Left kidney (tissue), 8 donors: ENCODE results near the gene EXOC5. TPM values are rescaled to one million over a fixed set of nuclear protein-coding genes. Genes with fewer than 3 reads are reported as not detected.

Source experiments
- DNase-seq: peaks from one replicate; pipeline ENCODE4 v3.0.0-alpha.2; 2013
- long read RNA-seq, 8 donors: transcript quantifications; one replicate each; lab custom pipeline, GENCODE V29; 2026
- polyA plus RNA-seq: library from polyadenylated mRNA; unstranded; fragments of 120-200 nt; gene quantifications from one replicate; pipeline ENCODE4 v1.2.1, GENCODE V29; 2013; ENCODE audit not compliant: insufficient read length

EXOC5 gene
- polyA plus RNA-seq = 74.7 TPM
- long read RNA-seq, donor 1, full-length matches to known transcripts = 6 of 6 reads
- long read RNA-seq, donor 1, partial matches to known transcripts = 0 of 6 reads
- long read RNA-seq, donor 1, other reads (novel, unspliced or antisense) = 0 of 6 reads
- long read RNA-seq, donor 2, full-length matches to known transcripts = 10 of 82 reads
- long read RNA-seq, donor 2, partial matches to known transcripts = 65 of 82 reads
- long read RNA-seq, donor 2, other reads (novel, unspliced or antisense) = 7 of 82 reads
- long read RNA-seq, donor 3, full-length matches to known transcripts = 5 of 5 reads
- long read RNA-seq, donor 3, partial matches to known transcripts = 0 of 5 reads
- long read RNA-seq, donor 3, other reads (novel, unspliced or antisense) = 0 of 5 reads
- long read RNA-seq, donor 4, partial matches to known transcripts = 0 of 1 reads
- long read RNA-seq, donor 4, other reads (novel, unspliced or antisense) = 0 of 1 reads
- long read RNA-seq, donor 5, full-length matches to known transcripts = 7 of 7 reads
- long read RNA-seq, donor 5, partial matches to known transcripts = 0 of 7 reads
- long read RNA-seq, donor 5, other reads (novel, unspliced or antisense) = 0 of 7 reads
- long read RNA-seq, donor 6, full-length matches to known transcripts = 1 of 47 reads
- long read RNA-seq, donor 6, partial matches to known transcripts = 46 of 47 reads
- long read RNA-seq, donor 6, other reads (novel, unspliced or antisense) = 0 of 47 reads
- long read RNA-seq, donor 7, full-length matches to known transcripts = 7 of 135 reads
- long read RNA-seq, donor 7, partial matches to known transcripts = 113 of 135 reads
- long read RNA-seq, donor 7, other reads (novel, unspliced or antisense) = 15 of 135 reads
- long read RNA-seq, donor 8, full-length matches to known transcripts = 4 of 16 reads
- long read RNA-seq, donor 8, partial matches to known transcripts = 5 of 16 reads
- long read RNA-seq, donor 8, other reads (novel, unspliced or antisense) = 7 of 16 reads

- DNase-seq = peak; percentile 94
Measured at GRCh38 chr14:57268161-57269069, at the start of gene EXOC5, which contains the start of gene AP5M1. Gene EXOC5, minus strand, starts transcription at chr14:57268905. Its CDS starts 257 bp downstream, at chr14:57268648. Gene AP5M1, plus strand, starts transcription at chr14:57268971. Its CDS starts 344 bp downstream, at chr14:57269315.

GRCh38 chr14:57317248-57317833 lies 48.6 kb upstream of the EXOC5 start:
- peak; percentile 80 for DNase-seq

- no peak for DNase-seq
Measured at GRCh38 chr14:57314396-57315089, 45.8 kb upstream of the EXOC5 start.

- DNase-seq = no peak
Measured at GRCh38 chr14:57302883-57303282, 34.2 kb upstream of the EXOC5 start.

- no peak for DNase-seq
Measured at GRCh38 chr14:57299511-57299910, 30.8 kb upstream of the EXOC5 start.

- no peak for DNase-seq
Measured at GRCh38 chr14:57297852-57298251, 29.1 kb upstream of the EXOC5 start.

- DNase-seq = no peak
Measured at GRCh38 chr14:57295239-57295638, 26.5 kb upstream of the EXOC5 start.

- no peak for DNase-seq
Measured at GRCh38 chr14:57293866-57294837, 25.4 kb upstream of the EXOC5 start.

GRCh38 chr14:57291692-57292647 lies 23.3 kb upstream of the EXOC5 start:
- DNase-seq = no peak

- no peak for DNase-seq
Measured at GRCh38 chr14:57290751-57291150, 22.0 kb upstream of the EXOC5 start.

- no peak for DNase-seq
Measured at GRCh38 chr14:57287745-57288144, 19.0 kb upstream of the EXOC5 start.

- DNase-seq = no peak
Measured at GRCh38 chr14:57277062-57277461, 8.4 kb upstream of the EXOC5 start.

- no peak for DNase-seq
Measured at GRCh38 chr14:57275023-57275664, 6.4 kb upstream of the EXOC5 start.

- no peak for DNase-seq
Measured at GRCh38 chr14:57274551-57274950, 5.8 kb upstream of the EXOC5 start.

- DNase-seq = no peak
Measured at GRCh38 chr14:57273236-57273635, 4.5 kb upstream of the EXOC5 start.

GRCh38 chr14:57266065-57266464 lies 2.6 kb downstream of the EXOC5 start:
- peak; percentile 7 for DNase-seq

- DNase-seq = no peak
Measured at GRCh38 chr14:57262117-57262516, 6.6 kb downstream of the EXOC5 start.
